HG03571 (cell line): ENCODE data around the gene PAMR1.
"Not testable (repeated sequence)": the region's sequence is repeated elsewhere in the genome, so short reads cannot be mapped to it uniquely, and the experiment has no call there.

Source experiments
- ATAC-seq: cut with Tn5 transposase; IDR thresholded peaks from one replicate; pipeline ENCODE4 v1.9.1; 2021; ENCODE audit not compliant: unreplicated experiment

Gene PAMR1

DNA sequence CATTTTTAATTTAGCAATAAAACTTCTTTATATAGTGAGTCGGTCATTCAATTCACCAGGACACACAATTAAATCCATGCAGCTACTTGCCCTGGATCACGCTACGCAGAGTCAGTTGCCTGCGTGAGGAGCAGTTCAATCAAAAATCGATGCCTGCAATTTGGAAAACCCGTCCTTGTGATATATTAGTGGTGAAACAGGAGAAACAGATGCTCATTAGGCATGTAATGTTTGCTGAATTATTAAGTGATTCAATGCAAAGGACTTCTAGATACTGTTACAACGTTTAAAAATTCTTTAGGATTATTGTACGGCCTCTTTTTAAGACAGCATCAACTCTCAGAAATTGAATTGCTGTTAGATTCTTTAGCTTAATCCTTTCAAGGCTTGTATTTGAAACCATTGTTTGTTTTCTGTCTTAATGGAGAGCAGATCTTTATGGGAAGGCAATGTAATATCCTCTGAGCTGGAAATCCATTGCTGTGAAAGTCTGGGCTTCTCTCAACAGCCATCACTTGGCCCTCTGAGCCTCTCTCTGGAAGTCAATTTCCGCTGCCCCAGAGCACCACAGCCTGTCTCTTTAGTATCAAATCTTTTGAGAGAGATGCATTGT lies 20.1 kb upstream of the PAMR1 start:
- ATAC-seq: no peak

DNA sequence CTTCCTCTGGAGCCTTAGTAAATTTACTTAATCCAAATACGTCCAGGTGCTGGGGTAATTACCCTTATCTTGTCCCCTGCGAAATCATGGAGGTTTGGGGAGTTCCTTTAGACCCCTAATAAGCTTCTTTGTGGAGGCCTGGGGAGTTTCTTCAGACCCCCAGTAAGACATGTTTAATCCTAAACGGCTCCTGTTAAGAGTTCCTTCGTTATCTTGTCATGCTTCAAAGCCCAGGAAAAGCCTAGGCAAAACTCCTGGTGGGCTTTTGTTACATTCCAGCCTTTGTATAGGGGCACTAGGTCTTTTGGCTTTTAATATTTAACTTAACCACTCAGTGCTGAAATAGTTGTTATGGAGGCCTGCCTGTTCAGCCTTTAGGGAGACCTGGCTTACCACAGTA lies 18.1 kb upstream of the PAMR1 start:
- ATAC-seq: no peak

DNA sequence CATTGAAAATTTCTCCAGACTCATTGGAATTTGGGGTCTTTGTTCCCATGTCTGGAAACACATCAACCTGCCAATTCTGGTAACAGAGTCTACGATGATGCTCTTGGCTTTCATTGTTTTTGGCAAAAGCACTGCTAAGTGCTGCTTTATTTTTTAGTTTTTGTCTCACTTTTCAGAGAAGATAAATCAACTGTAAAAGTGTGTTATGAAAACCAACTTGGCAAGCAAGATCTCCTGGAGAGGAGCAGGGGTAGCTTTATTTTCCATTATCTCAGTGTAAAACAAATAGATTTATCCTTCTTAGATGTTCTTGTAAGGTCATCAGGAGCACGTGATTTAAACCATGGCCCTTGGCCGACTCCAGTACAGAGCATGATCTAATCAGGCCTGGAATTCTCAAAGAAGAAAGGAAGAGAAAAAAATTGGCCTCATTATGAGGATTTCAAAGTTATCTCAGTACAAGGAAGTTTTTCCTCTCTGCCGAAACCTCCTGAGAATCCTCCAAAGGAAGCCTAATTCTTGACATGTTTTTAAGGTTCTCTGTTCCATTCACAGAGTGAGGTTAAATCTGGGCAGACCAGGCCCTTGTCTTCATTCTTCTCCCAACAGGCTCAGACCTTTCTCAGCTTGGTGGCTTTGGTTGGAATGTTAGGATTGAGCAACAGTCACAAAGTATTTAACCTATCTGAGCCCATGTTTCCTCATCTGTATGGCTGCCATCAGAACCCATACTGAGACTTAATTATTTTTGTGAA lies 16.4 kb upstream of the PAMR1 start:
- no peak for ATAC-seq

DNA sequence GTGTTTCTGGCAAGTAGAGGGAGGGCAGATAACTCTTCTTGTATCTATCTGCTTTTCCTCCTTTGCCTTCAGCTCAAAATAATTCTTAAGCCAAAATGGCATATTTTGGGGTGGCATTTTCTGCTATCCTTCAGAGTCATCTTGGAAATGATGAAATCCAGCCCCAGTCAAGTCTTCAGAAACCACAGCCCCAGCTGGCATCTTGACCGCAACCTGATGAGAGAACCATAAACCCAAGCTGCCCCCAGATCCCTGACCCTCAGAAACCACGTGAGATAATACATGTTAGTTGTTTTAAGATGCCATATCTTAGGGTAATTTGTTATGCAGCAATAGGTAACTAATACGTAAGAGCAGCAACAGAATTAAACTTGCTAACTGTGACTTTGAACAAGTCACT lies 15.1 kb upstream of the PAMR1 start:
- ATAC-seq: no peak

DNA sequence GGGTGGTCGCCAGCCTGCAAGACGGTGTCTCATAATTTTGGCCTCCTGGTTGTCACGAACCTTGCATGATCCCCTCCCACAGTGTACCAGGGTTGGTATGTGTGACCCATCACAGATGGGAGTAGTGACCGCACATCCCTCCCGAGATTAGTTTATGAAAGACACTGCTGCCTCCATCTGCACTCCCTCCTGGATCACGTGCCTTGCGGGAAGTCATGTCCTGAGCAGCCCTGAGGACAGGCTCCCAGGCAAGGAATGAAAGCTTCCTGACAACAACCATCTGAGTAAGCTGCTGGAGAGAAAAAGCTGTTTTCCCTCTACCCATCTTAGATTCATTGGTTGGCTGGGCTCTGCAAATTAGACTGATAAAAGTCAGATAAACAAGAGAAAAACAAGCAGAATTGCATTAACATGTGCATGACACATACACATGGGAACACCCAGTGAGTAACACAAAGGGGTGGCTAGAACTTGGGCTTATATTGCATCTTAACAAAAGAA lies 14.4 kb upstream of the PAMR1 start:
- ATAC-seq: no peak

DNA sequence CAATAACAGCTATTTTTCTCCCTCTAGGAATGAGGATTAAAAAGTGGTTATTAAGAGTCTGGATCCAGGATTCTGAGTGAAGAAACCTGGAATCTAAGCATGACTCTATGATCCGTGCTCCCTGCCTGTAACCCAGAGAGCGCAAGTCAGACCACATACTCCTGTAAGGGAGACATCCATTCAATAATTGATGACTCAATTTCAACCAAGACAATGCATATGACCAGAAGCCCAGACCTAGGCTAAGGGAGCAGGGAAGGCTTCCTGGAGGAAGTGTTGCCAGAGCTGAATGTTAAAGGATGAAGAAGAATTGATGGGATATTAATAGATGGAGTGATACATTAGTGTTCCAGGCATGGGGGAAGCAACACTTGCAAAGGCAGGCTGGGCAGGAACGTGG lies 13.8 kb upstream of the PAMR1 start:
- ATAC-seq: no peak

- no peak for ATAC-seq
Observed at GRCh38 chr11:35536470-35536869, 11.1 kb upstream of the PAMR1 start.

DNA sequence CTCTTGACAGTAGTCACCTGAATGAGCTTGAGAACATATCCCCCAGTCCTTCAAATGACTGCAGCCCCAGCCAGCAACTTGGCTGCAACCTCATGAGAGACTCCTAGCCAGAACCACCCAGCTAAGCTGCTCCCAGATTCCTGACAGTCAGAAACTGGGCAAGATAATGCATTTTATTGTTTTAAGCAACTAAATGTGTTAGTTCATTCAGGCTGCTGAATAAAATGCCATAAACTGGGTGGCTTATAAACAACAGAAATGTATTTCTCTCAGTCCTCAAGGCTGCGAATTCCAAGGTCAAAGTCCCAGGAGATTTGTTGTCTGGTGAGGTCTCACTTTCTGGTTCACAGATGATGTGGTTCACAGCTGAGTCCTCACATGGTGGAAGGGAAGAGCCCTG lies 5.8 kb upstream of the PAMR1 start:
- ATAC-seq: no peak

DNA sequence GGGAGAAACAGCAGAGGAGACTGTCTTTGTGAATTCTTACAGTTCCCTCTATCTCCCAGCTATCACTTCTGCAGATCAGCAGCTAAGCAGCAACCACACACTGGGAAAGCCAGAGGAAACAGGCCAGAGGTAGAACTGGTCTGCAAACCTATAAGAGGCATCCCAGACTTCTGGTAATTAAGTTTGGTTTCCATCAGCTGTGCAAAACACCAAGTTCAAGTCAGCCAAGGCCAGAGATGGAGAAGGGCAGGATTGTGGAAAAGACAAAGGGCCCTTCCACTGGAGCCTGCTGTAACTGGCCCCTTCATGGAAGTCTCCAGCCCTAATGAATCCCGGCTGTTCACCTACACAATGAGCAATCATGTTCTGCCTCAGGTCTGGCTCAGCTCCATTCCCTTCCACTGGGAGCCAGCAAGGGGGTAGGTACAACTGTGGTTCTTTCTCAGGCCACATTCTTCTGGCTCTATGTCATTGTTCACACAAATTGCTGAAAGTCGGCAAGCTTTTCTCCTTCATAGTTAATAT lies 4.6 kb upstream of the PAMR1 start:
- no peak for ATAC-seq

GRCh38 chr11:35526370-35526792 lies 965 bp upstream of the PAMR1 start:
- ATAC-seq: no peak

DNA sequence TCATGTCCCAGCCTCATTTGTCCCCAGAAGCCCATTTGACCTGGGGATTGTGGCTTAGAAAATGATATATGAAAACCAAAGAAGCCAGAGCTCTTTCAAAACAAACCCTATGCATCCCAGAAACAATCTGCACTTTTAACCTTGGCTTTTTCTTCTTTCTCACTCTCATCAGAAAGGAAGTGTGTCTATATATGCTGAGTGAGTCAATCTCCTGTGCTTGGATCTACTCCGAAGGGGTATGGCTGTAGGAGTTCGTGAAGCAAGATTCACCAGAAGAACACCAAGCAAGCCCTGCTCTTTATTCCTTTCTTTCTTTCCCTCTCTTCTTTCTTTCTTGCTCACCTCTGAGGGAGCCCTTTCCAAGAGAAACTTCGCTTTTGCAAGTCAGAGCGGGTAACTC lies 636 bp downstream of the PAMR1 start:
- no peak for ATAC-seq

- ATAC-seq: no peak
Observed at GRCh38 chr11:35523861-35524260, 1.6 kb downstream of the PAMR1 start.

- no peak for ATAC-seq
Observed at GRCh38 chr11:35523331-35523768, 2.1 kb downstream of the PAMR1 start.

DNA sequence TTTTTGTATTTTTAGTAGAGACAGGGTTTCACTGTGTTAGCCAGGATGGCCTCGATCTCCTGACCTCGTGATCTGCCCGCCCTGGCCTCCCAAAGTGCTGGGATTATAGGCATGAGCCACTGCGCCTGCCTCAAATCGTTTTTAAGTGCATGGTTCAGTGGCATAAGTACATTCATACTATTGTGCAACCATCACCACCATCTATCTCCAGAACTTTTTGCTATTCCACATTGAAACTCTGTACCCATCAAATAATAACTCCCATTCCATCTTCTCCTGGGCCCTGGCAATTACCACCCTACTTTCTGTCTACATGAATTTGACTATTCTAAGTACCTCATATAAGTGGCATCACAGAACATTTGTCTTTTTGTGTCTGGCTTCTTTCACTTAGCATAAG lies 3.3 kb downstream of the PAMR1 start:
- ATAC-seq: not testable (repeated sequence)

DNA sequence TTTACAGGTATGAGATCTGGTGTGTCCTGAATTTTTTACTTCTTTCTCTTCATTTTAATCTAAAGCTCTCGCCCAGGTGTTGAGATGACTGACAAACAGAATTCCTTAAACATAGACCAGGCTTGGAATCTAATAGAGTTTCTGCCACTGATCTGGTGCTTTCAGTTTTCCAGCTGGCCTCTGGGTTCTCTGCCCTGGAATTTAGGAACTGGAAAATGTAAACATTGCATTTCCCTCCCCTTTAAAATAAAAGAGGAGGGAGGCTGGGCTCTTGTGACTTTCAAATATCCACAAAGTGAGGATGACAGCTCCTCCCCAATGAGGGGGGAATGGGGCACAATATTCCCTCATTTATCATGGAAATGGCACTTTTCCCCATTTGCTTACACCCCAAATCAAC lies 5.0 kb downstream of the PAMR1 start:
- no peak for ATAC-seq

DNA sequence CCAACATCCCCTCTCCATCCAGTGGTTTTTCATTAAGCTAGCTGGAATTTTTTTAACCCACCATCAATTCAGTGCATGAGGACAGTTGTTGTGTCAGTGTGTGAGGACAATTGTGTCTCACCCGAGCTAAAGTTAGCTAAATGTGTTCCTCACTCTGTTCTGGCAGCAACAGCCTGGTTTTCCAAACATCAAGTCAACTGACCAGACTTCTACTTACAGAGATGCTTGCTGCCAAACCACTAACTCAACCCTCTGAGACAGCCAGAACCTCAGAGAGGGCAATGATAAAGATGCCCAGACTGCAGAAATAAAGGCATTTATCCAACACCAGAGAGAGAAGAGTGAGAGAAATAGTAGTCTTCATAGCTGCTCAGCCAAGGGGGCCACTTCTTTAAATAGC lies 6.7 kb downstream of the PAMR1 start:
- ATAC-seq: no peak

DNA sequence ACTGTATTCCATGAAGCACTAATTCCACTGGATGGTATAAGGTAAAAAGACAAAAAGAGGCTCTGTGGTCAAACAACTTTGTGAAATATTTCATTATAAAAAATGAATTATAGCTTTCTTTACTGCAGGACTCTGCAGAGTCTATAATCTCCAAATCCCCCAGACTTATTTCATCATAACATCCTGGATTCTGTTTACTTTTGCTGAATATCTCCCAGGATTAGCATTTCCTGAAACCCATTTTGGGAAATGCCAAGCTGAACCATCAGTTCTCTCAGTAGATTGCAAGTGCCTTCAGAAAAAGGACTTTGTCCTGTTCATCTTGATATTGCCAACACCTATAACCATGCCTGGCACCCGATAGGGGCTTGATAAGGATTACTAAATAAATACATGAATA lies 7.9 kb downstream of the PAMR1 start:
- no peak for ATAC-seq

- ATAC-seq: no peak
Observed at GRCh38 chr11:35516403-35516802, 9.0 kb downstream of the PAMR1 start.

DNA sequence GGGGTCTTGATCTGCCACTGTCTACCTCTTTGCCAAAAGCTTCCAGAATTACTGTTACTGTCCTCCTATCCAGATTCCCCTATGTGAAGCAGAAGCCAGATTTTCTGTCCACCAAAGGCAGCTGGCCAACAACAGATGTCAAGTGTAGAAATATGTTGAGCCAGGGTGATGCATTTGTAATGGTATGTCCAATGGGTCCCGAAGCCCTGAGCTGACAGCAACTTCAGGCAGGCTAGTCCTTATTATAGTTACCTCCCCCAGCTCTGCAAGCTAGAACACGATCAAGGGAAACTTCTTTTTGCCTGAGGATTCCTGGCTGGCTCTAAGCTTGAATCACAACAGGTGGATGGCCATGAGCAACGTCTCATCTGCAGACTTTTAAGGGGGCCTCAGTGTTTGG lies 10.2 kb downstream of the PAMR1 start:
- no peak for ATAC-seq

DNA sequence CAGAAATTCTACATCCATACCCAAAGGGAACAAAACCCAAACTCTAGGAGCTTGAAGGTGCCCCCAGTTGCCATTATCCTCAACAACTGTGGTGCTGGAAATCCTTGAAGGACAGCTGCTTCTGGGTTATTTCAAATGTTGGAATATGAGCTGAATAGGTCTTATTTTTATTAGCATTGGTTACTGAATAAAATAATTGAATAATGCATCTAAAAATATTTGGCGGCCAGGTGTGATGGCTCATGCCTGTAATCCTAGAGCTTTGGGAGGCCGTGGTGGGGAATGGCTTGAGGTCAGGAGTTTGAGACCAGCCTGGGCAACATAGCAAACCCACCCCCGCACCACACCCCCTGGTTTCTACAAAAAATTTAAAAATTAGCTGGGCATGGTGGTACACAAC lies 10.9 kb downstream of the PAMR1 start:
- no peak for ATAC-seq

DNA sequence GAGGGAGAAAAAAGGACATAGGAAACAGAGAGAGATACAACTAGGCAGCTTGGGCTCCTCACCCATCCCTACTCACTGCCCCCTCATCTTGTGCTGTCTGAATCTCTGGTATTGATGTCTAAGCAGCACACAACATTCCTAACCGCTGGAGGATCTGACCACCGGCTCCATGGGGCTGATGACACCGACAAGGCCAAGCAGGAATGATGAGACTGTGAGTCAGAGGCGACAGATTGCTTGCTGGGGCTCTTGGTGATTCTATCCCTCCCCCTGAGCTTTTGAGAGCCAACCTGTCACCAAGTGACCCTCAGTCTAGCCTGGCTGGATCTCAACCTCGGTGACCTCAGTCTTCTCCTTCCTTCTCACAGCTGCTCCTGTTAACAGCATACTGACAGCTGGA lies 13.8 kb downstream of the PAMR1 start:
- ATAC-seq: no peak

- no peak for ATAC-seq
Observed at GRCh38 chr11:35507688-35508087, 17.7 kb downstream of the PAMR1 start.
